IPS-15b (cell line): ENCODE data around the gene RAB11FIP3.
"Not testable (repeated sequence)": the region's sequence is repeated elsewhere in the genome, so short reads cannot be mapped to it uniquely, and the experiment has no call there.

Experiments
- H3K27me3 ChIP-seq: one replicate; pipeline ENCODE4 v1.6.1; 2013; ENCODE audit warnings: low read length; ENCODE audit not compliant: control insufficient read depth, insufficient read depth
- H3K36me3 ChIP-seq: one replicate; pipeline ENCODE4 v1.6.1; 2013; ENCODE audit warnings: low read length; ENCODE audit not compliant: control insufficient read depth, insufficient read depth
- H3K4me1 ChIP-seq: one replicate; pipeline ENCODE4 v1.6.1; 2013; ENCODE audit warnings: mild to moderate bottlenecking, low read length; ENCODE audit not compliant: control insufficient read depth, insufficient read depth
- H3K4me3 ChIP-seq: one replicate; pipeline ENCODE4 v1.5.1; 2013; ENCODE audit warnings: low read depth, low read length
- H3K9ac ChIP-seq: one replicate; pipeline ENCODE4 v1.6.1; 2013; ENCODE audit warnings: low read depth, mild to moderate bottlenecking, low read length
- H3K9me3 ChIP-seq: one replicate; pipeline ENCODE4 v1.6.1; 2013; ENCODE audit warnings: mild to moderate bottlenecking, low read length; ENCODE audit not compliant: control insufficient read depth, insufficient read depth

Gene RAB11FIP3

GRCh38 chr16:381789-382717 lies 43.4 kb upstream of the RAB11FIP3 start, which contains the start of gene PGAP6:
Gene PGAP6, minus strand, starts transcription at chr16:381978. Its CDS starts 157 bp downstream, at chr16:381821.
- peak within 1 kb of the TSS; percentile 79 for H3K4me3 ChIP-seq
- no peaks in the 10 kb centered on the region for H3K9me3 ChIP-seq
- peak within 1 kb of the TSS; percentile 76 for H3K9ac ChIP-seq
- peaks cover 8% of the 10 kb centered on the region for H3K36me3 ChIP-seq
- H3K4me1 ChIP-seq, result peaks cover 15% of the 10 kb centered on the region
- H3K27me3 ChIP-seq, result no peaks in the 10 kb centered on the region

GRCh38 chr16:383326-384051 lies 42.0 kb upstream of the RAB11FIP3 start:
- Histone ChIP-seq H3K9ac (peak overlapping the region; percentile 73), H3K4me3 (peak overlapping the region; percentile 79), H3K4me1 (peaks cover 15% of the 10 kb centered on the region), H3K9me3 (no peaks in the 10 kb centered on the region), H3K27me3 (no peaks in the 10 kb centered on the region), H3K36me3 (no peaks in the 10 kb centered on the region)

- H3K9me3 ChIP-seq, result no peaks in the 10 kb centered on the region
- no peak overlapping the region for H3K4me3 ChIP-seq
- no peaks in the 10 kb centered on the region for H3K27me3 ChIP-seq
- H3K36me3 ChIP-seq, result no peaks in the 10 kb centered on the region
- peaks cover 8% of the 10 kb centered on the region for H3K4me1 ChIP-seq
- no peak overlapping the region for H3K9ac ChIP-seq
Observed at GRCh38 chr16:386641-387156, 38.8 kb upstream of the RAB11FIP3 start.

GRCh38 chr16:387761-388666 lies 37.4 kb upstream of the RAB11FIP3 start:
- H3K36me3 ChIP-seq, H3K4me1 ChIP-seq, H3K9me3 ChIP-seq, H3K9ac ChIP-seq, H3K27me3 ChIP-seq, H3K4me3 ChIP-seq: not testable (repeated sequence)

- no peaks in the 10 kb centered on the region for H3K9me3 ChIP-seq
Observed at GRCh38 chr16:389352-389751, 36.1 kb upstream of the RAB11FIP3 start.

GRCh38 chr16:391885-392335 lies 33.5 kb upstream of the RAB11FIP3 start:
- Histone ChIP-seq H3K27me3 (no peaks in the 10 kb centered on the region), H3K36me3 (no peaks in the 10 kb centered on the region), H3K9ac (no peak overlapping the region), H3K4me3 (no peak overlapping the region), H3K4me1 (peaks cover 5% of the 10 kb centered on the region), H3K9me3 (no peaks in the 10 kb centered on the region)

More at GRCh38 chr16:389352-389751, 36.1 kb upstream of the RAB11FIP3 start:
- Histone ChIP-seq H3K4me3 (no peak overlapping the region), H3K4me1 (peaks cover 4% of the 10 kb centered on the region), H3K9ac (no peak overlapping the region), H3K36me3 (no peaks in the 10 kb centered on the region), H3K27me3 (no peaks in the 10 kb centered on the region)

- H3K4me1 ChIP-seq, result peaks cover 4% of the 10 kb centered on the region
- no peak overlapping the region for H3K9ac ChIP-seq
- no peaks in the 10 kb centered on the region for H3K36me3 ChIP-seq
- H3K9me3 ChIP-seq, result no peaks in the 10 kb centered on the region
- no peaks in the 10 kb centered on the region for H3K27me3 ChIP-seq
- H3K4me3 ChIP-seq, result no peak overlapping the region
Observed at GRCh38 chr16:392450-393030, 32.9 kb upstream of the RAB11FIP3 start.

- no peaks in the 10 kb centered on the region for H3K9me3 ChIP-seq
- no peak overlapping the region for H3K9ac ChIP-seq
- peaks cover 7% of the 10 kb centered on the region for H3K4me1 ChIP-seq
- H3K4me3 ChIP-seq, result peak overlapping the region; percentile 50
- no peaks in the 10 kb centered on the region for H3K27me3 ChIP-seq
- peaks cover 9% of the 10 kb centered on the region for H3K36me3 ChIP-seq
Observed at GRCh38 chr16:396199-396598, 29.2 kb upstream of the RAB11FIP3 start.

- Histone ChIP-seq H3K4me3 (peak overlapping the region; percentile 50), H3K36me3 (peaks cover 9% of the 10 kb centered on the region), H3K4me1 (peaks cover 7% of the 10 kb centered on the region), H3K27me3 (no peaks in the 10 kb centered on the region), H3K9ac (no peak overlapping the region), H3K9me3 (no peaks in the 10 kb centered on the region)
Observed at GRCh38 chr16:396605-397004, 28.8 kb upstream of the RAB11FIP3 start.

- Histone ChIP-seq H3K4me1 (peaks cover 7% of the 10 kb centered on the region), H3K36me3 (peaks cover 9% of the 10 kb centered on the region), H3K9me3 (no peaks in the 10 kb centered on the region), H3K9ac (no peak within 1 kb of the TSS), H3K27me3 (no peaks in the 10 kb centered on the region), H3K4me3 (peak within 1 kb of the TSS; percentile 50)
Observed at GRCh38 chr16:397135-397661, 28.3 kb upstream of the RAB11FIP3 start, which contains the start of gene NME4. Gene NME4, plus strand, starts transcription at chr16:397199. Its CDS starts 24 bp downstream, at chr16:397223.
